ENCODE data around the gene SLC25A3. TPM values are rescaled to one million over a fixed set of nuclear protein-coding genes. Genes with fewer than 3 reads are reported as not detected.
"Not testable (repeated sequence)": the region's sequence is repeated elsewhere in the genome, so short reads cannot be mapped to it uniquely, and the experiment has no call there.

SLC25A3 gene
- polyA plus RNA-seq, 1 donor = 728 TPM

DNA sequence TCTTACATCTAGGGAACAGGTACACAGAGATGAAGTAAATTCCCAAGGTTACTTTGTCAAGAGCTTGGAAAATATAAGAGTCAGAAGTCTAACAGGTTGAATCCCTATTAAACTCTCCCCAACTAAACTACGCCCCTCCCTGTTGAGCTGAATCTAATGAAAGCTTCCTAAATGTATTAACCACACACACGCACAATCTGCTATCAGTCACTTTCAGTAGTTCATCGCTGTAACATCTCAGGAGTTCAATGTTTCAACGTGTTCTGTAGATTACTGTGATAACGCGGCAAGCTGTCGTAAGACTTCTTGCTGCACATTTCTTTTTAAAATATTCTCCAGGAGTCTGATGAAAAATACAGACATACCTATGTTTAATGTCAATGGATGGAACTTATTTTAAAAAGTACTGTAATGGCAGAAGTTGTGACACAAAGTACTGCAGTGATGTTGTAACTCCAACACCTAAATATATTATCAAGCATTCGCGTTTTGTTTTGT, 612 bp upstream of the SLC25A3 start:
- DNase-seq = no peak

DNA sequence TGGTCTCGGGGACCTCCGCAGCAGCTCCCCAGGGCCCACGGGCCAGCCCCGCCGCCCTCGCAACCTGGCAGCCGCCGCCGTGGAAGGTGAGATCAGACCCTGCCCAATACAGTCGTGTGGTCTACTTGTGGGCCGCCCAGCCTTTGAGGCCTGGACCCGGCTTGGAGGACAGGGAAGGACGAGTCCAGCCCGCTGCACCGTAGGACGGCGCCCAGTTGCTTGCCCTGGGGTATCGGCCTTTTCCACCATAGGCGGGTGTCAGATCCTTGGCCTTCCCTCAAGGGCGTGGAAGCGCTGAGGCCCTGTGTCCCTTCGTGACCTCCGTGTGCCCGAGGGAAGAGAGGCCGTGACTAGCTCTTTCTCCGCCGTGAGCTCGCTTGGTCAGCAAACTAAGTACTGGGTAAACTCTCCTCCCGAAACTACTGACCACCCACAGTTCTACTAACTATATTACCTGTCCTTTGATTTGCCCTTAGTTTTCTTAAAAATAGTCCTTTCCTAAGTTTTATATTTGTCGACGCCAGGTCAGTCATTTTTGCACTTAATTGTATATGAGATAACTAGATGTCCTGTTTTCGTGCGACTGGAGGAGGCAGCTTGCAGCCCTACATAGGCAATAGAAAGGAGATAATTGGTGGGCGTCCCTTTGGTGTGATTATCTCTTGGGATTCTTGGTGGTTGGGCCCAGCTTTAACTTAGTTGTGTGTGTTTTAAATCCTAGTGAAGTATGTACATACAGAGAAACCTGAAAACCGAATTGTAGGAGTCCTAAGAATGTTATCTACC, 757 bp downstream of the SLC25A3 start:
- DNase-seq = peak; percentile 32

DNA sequence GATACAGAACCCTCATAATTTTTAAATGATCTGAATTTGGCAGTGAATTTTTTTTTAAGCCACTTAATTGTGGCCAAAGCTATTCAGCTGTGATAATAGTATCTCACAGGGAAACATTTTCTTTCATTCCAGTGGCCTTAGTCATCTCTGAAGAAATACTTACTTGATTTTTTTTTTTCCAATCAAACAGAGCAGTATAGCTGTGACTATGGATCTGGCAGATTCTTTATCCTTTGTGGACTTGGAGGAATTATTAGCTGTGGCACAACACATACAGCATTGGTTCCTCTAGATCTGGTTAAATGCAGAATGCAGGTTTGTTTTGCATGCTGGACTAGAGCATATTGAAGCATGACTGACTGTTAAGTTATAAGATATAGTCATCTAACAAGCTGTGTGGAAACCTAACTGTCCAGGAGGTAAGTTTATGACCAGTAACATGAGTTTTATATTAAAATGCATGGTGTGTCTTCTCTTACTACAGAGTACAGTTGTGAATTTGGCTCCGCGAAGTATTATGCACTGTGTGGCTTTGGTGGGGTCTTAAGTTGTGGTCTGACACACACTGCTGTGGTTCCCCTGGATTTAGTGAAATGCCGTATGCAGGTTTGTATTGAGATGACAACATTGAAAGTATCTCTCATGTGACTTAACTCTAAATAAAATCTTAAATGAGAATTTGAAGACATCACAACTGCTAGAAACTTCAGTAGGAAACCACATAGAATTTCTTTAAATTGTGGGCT, 1.9 kb downstream of the SLC25A3 start:
- peak; percentile 15 for DNase-seq

DNA sequence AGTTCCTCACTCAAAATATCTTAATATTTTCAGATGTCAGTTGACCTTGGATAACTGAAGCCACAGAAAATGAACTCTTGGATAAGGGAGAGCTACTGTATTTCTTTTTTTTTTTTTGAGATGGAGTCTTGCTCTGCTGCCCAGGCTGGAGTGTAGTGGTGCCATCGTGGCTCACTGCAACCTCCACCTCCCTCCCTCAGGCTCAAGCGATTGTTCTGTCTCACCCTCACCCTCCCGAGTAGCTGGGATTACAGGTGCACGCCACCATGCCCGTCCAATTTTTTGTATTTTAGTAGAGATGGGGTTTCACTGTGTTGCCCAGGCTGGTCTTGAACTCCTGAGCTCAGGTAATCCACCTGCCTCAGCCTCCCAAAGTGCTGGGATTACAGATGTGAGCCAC, 3.8 kb downstream of the SLC25A3 start:
- not testable (repeated sequence) for DNase-seq

DNA sequence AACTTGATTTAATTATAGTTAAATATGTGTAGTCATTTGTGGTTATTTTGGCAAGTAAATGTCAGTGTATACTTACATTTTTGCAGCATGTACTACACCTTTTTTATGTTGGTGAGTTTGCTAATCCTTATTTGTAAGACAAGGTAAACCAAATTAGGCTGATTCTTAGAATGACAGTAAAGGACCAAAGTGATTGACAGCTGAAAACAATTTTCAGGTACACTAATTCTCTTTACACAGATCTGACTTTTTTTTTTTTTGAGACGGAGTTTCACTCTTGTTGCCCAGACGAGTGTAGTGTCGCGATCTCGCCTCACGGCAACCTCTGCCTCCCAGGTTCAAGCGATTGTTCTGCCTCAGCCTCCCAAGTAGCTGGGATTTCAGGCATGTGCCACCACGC, 8.4 kb downstream of the SLC25A3 start:
- DNase-seq = no peak

DNA sequence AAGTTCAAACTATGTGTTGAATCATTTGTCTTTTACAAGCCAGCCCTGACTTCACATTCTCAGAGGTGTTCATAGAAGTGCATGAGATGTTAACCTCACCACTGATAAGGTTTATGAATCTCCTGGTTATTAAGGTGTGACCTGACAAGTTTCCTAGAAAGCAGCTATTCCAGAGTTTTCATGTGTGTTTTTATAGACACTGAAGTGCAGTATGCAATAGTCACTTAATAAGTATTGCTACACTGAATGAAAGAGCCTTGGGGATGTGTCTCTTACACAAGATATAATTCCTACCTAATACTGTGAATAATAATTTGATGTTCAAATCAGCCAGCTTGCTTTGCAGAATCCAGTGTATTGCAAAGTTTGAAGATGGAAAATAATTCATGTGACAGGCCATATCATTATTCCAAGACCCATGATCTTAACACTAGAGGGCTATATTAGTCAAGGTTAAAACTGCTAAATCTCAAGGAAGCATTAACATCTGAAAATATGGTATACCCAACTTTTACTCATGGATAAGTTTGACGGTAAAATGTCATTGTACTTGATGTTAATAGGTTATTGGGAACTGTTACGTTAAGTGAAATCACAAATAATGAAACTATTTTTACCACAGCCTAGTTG, 13.0 kb downstream of the SLC25A3 start:
- no peak for DNase-seq

DNA sequence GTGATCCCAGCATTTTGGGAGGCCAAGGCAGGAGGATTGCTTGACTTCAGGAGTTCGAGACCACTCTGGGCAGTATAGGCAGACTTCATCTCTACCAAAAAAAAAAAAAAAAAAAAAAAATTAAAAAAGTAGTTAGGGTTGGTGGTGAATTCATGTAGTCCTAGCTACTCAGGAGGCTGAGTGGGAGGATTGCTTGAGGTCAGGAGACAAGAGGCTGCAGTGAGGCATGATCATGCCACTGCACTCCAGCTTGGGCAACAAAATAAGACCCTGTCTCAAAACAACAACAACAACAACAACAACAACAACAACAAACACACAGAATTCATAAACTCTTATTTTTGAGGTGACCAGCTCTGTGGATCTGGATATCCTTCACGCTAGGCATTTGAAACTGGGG, 17.1 kb downstream of the SLC25A3 start:
- no peak for DNase-seq

DNA sequence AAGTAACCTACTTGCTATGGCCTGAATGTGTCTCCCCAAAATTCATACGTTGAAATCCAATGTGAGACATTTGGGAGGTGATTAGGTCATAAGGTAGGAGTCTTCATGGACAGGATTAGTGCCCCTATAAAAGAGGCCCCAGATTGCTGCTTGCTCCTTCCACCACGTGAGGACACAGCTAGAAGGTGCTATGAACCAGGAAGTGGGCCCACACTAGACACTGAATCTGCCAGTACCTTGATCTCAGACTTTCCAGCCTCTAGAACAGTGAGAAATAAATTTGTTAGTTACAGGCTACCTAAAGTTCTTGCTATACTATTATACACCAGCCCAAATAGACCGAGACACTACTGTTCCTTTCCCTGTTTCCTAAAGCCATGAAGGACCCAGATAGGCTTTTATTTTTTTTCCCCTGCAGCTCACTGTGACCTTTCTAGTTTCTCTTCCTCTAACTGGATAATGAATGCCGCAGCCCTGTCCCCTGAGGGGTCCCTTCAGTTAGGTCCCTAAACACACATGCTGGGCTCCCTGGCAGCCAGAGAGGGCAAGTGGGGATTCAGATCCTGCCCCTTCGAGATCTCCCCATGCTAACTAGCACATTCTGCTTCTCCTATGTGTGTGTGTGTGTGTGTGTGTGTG, 19.3 kb downstream of the SLC25A3 start:
- DNase-seq = no peak

DNA sequence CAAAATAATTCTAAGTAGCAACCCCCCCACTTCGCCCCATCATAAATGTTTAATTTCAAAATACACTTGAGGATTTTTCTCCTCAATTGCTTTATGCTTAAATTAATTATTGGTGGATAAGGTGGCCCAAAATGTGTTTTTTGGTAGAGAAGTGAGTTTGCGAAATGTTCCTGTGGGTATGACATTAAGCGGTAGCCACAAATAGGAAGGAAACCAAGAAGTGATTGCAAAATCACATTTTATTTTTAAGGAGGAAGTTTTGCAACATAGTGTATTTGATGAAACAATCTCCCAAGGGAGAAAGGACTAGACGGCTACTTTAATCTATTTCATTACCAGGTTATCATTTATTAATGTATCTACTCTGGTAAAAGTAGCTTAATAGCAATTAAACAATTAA, 25.5 kb downstream of the SLC25A3 start:
- DNase-seq = no peak

DNA sequence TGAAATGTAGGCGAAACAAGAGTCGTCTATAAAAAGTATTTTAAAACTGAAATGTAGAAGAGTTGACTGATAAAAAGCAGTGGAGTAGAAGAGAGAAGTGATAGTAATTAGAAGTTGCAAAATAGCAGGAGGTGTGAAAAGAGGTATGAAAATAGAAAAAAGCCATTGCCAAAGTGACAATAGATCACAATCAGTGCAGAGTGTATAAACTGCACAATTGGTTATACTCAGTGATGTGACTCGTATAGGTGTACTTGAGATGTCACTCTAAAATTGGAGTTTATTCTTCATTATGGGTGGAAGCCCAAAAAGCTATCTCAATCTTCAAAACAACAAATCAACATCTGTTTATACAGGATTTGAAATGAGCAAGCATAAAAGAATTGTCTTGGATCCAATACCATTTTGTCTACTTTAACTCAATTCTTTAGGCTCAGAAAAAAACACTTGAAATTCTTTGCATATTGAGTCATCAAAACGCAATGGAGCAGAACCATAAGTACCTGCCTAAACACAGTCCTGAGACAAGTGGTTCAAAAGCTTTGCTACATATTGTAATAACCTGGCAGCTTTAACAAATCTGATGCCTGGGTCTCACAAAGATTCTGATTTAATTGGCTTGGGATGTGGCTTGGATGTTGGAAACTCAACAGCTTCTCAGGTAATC, 42.3 kb downstream of the SLC25A3 start:
- peak; percentile 35 for DNase-seq

DNA sequence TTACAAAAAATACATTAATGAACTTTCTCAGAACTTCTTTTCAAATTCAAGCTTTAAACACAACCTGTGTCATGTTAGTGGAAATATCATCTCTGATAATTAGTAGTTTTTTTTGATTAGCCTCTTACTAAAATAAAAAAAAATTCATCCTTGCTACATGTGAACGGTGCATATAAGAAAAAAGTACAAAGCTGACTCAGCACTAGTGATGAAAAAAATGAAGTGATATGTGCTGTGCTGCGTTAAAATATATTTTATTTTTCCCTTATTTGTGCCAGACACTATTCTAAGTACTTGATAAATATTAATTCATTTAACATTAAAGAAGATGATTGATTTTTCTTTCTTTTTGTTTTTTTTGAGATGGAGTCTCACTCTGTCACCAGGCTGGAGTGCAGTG, 43.6 kb downstream of the SLC25A3 start:
- DNase-seq = no peak

DNA sequence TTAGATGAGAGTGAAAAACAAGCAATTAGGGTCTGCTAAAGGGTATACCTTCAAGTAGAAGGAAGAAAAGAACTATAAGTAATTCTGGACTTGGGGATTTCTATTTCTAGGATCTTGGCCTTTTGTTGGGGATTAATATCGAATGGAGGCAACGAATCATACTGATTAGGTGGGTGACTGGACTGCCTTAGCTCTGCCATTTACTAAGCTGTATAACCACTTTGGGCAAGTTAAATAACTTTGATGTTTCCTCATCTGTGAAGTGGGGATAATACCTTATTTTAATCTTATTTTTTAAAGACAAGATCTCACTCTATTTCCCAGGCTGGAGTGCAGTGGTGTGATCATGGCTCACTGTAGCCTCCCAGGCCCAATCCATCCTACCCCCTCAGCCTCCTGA, 44.5 kb downstream of the SLC25A3 start:
- no peak for DNase-seq

DNA sequence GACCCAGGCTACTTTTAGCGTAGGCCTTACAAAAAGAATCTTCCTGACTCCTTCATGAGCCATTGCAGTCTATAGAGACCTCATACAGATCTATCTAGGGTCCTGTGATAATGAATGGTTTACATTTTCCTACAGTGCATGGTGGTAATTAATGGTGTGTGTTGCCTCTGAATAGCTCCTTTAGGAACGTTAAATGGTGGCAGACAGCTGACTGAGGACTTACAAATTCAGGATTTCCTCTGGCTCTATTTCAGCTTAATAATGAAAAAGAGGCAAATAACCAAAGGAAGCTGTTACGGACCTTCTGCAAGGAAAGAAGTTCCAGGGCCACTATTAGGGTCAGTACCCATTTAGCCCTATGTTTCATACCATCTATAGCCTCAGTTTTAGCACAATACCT, 46.0 kb downstream of the SLC25A3 start:
- no peak for DNase-seq

DNA sequence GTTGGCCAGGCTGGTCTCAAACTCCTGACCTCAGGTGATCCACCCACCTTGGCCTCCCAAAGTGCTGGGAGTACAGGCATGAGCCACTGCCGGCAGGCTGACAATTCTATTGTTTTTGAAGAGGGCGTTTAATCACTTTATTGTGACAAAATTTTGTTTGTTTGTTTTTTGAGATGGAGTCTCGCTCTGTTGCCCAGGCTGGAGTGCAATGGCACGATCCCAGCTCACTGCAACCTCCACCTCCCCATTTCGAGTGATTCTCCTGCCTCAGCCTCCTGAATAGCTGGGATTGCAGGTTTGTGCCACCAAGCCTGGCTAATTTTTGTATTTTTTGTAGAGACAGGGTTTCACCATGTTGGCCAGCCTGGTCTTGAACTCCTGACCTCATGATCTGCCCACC, 49.3 kb downstream of the SLC25A3 start:
- not testable (repeated sequence) for DNase-seq

DNA sequence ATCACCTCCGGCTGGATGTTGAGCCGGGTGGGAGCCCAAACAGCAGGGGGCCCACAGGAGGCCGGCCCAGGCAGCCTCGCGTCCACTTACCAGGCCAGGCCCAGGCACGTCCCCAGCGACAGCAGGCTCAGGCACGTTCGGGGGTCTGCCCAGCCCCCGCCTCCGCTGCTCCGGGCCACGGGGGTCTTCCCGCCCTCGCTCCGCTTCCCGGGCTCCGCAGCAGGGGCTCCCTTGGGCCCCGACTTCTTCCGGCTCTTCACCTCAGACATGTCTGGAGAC, 50.9 kb downstream of the SLC25A3 start:
- DNase-seq = no peak

DNA sequence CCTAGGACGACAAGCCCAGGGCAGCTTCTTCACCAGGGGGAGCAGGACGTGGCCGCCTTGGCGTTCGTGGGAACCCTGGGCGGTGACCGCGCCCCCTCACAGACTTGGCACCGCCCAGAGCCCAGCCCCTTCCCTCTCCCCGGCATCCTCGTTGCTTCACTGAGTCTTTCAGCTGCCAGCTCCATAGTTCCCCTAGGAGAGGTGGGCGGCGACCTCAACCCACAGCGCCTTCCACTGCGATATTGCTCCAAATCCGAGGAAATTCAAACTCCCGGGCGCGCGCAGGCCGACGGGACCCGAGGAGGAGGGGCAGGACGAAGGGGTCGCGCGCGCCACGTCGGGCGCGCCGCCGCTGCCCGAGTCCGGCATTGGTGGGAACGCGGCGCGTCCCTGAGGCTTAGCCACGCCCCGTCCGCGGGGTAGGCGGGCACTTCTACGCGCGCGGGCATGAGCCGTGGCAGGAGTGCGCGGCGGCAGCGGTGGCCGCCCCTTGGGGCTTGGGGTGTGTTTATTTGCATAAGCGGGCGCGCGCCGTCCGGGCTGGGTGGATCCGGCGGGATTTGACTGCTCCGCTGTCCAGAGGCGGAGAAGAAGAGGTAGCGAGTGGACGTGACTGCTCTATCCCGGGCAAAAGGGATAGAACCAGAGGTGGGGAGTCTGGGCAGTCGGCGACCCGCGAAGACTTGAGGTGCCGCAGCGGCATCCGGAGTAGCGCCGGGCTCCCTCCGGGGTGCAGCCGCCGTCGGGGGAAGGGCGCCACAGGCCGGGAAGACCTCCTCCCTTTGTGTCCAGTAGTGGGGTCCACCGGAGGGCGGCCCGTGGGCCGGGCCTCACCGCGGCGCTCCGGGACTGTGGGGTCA, 51.5 kb downstream of the SLC25A3 start, which contains the start of the genes APAF1 and IKBIP:
Gene APAF1, plus strand, starts transcription at position 579 of the 860 bp plus-strand sequence. CDS start 3,070 bp downstream, outside the sequence.
Gene IKBIP, minus strand, starts transcription at position 77 of the 860 bp plus-strand sequence. CDS start 87 bp downstream, outside the sequence.
- peak; percentile 96 for DNase-seq

DNA sequence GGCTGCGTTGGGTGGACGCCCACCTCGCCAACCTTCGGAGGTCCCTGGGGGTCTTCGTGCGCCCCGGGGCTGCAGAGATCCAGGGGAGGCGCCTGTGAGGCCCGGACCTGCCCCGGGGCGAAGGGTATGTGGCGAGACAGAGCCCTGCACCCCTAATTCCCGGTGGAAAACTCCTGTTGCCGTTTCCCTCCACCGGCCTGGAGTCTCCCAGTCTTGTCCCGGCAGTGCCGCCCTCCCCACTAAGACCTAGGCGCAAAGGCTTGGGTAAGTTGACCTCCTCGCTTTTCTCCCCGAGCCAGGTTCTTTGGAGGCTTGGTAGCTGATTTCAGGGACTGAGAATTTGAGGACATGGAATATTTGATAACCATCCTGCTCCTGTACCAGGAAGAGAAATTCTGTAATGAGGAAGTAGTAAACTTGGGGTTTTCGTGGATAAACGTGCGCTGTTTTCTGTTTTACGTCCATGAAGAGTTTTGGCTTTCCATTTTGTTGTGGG, 52.1 kb downstream of the SLC25A3 start:
- peak; percentile 19 for DNase-seq

DNA sequence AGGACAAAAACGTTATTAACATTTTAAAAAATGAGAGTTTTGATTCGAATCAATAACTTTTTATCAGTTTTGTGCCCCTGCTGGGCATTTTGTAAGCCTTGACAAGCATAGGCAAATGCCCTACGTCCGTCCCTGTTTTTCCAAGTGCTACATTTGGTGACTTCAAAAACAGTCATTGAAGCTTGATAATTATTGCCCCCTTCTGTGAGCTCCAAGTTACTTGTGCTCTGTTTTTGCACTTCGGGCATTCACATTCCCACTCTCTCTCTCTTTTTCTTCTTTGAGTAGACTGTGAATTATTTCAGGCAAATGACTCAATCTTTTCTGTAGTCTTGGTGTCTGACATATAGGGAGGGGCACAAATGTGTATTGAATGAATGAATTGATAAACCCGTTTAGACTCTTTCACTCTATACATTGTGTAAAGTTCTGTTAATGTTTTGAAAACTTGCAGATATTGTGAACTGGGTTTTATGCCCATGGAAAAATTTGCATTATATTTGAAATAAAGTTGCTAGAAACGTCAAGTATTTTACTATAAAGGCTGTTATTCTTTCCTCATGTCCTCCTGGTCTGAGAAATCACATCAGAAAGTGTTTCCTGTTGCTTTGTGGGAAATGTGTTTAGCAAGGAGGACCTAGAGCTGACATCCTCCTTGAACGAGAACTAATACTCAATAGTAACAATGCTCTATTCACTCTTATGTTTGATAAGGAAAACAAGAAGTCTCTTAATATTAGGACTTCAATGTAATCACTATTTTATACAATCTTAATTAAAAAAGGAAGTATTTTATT, 53.0 kb downstream of the SLC25A3 start:
- DNase-seq = peak; percentile 19

DNA sequence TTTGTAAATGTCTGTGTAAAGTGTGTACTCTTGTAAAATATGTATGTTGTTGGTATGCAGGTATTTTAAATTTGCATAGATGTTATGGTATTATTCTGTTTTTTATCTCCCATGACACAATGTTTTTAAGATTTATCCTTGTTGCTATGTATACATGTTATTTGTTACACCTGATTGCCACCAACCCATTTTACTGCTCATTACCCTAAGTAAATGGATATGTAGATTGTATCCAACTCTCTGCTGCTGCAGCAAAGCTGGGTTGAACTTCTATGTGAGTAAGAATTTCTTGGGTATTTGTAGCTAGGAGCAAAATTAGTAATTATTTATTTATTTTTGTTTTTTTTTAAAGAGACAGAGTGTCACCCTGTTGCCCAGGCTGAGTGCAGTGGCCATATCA, 57.8 kb downstream of the SLC25A3 start:
- DNase-seq = no peak
